ENCODE measurements around the gene AATK. TPM values are rescaled to one million over a fixed set of nuclear protein-coding genes. Genes with fewer than 3 reads are reported as not detected.

Gene AATK
- total and polyA plus RNA-seq, 9 of the 15 experiments (the other 6 are each of a cell fraction or from before 2014, with no cell fraction given), result 0.11 to 0.55 (median 0.38) TPM; not detected in 5

- TF ChIP-seq HMGXB4 (CRISPR knock-in tag; IDR thresholded peaks at IDR 0.05) (no peak), NUFIP1 (IDR thresholded peaks at IDR 0.05; ENCODE audit: partially characterized antibody) (no peak), ZNF143 (CRISPR knock-in tag; IDR thresholded peaks at IDR 0.05) (no peak), EZH2 (IDR thresholded peaks at IDR 0.05; ENCODE audit: borderline replicate concordance, low read depth, low read length) (no peak), SNAPC5 (CRISPR knock-in tag; IDR thresholded peaks at IDR 0.05) (no peak), CHD2 (IDR thresholded peaks at IDR 0.05; ENCODE audit: low read depth, low read length) (no peak), RNF2 (IDR thresholded peaks at IDR 0.05) (peak; percentile 61; the same call in 1 of the 2 replicates), ZC3H8 (IDR thresholded peaks at IDR 0.05) (no peak), MITF (IDR thresholded peaks at IDR 0.05) (peak; percentile 79; the same call in 1 of the 2 replicates), WHSC1 (IDR thresholded peaks at IDR 0.05; ENCODE audit: low read length) (no peak), ILK (tag; IDR thresholded peaks at IDR 0.05; ENCODE audit: borderline replicate concordance, low read depth) (no peak), ZNF589 (CRISPR knock-in tag; IDR thresholded peaks at IDR 0.05; ENCODE audit: low read depth) (peak; percentile 4; the same call in 1 of the 2 replicates), NEUROD1 (IDR thresholded peaks at IDR 0.05; ENCODE audit: borderline replicate concordance, low read depth, low read length, partially characterized antibody) (no peak), SAP30 (IDR thresholded peaks at IDR 0.05; ENCODE audit: borderline replicate concordance, insufficient read depth, low read depth, low read length, poor library complexity, severe bottlenecking) (no peak), HIVEP1 (CRISPR knock-in tag; IDR thresholded peaks at IDR 0.05) (no peak), PCBP2 (IDR thresholded peaks at IDR 0.05; ENCODE audit: low read depth, low read length, poor library complexity, severe bottlenecking) (no peak), TCF3 (CRISPR knock-in tag; IDR thresholded peaks at IDR 0.05) (no peak), HCFC1 (IDR thresholded peaks at IDR 0.05; ENCODE audit: low read depth, low read length) (no peak), HDGF (IDR thresholded peaks at IDR 0.05) (no peak), ZNF174 (CRISPR knock-in tag; IDR thresholded peaks at IDR 0.05) (no peak), DEAF1 (CRISPR knock-in tag; IDR thresholded peaks at IDR 0.05) (no peak), ZNF253 (CRISPR knock-in tag; conservative IDR thresholded peaks at IDR 0.05) (no peak), EP300 (IDR thresholded peaks at IDR 0.05; ENCODE audit: low read length) (no peak), ARID2 (IDR thresholded peaks at IDR 0.05) (no peak), LARP7 (IDR thresholded peaks at IDR 0.05) (no peak), USF1 (CRISPR knock-in tag; IDR thresholded peaks at IDR 0.05) (peak; percentile 64)
Measured at GRCh38 chr17:81097943-81098308, 68.1 kb downstream of the AATK start (continued).
